GM19328 (cell line): ENCODE data around the gene NAGLU.
A peak's percentile ranks its signal among the peaks of the same experiment; 100 is the strongest.
"Not testable (repeated sequence)": the region's sequence is repeated elsewhere in the genome, so short reads cannot be mapped to it uniquely, and the experiment has no call there.

Experiments
- ATAC-seq: cut with Tn5 transposase; IDR thresholded peaks from one replicate; pipeline ENCODE4 v1.9.1; 2021; ENCODE audit warnings: mild to moderate bottlenecking, moderate library complexity; ENCODE audit not compliant: unreplicated experiment

The NAGLU gene

DNA sequence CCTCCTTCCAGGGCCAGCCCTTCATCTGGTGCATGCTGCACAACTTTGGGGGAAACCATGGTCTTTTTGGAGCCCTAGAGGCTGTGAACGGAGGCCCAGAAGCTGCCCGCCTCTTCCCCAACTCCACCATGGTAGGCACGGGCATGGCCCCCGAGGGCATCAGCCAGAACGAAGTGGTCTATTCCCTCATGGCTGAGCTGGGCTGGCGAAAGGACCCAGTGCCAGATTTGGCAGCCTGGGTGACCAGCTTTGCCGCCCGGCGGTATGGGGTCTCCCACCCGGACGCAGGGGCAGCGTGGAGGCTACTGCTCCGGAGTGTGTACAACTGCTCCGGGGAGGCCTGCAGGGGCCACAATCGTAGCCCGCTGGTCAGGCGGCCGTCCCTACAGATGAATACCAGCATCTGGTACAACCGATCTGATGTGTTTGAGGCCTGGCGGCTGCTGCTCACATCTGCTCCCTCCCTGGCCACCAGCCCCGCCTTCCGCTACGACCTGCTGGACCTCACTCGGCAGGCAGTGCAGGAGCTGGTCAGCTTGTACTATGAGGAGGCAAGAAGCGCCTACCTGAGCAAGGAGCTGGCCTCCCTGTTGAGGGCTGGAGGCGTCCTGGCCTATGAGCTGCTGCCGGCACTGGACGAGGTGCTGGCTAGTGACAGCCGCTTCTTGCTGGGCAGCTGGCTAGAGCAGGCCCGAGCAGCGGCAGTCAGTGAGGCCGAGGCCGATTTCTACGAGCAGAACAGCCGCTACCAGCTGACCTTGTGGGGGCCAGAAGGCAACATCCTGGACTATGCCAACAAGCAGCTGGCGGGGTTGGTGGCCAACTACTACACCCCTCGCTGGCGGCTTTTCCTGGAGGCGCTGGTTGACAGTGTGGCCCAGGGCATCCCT, 7.4 kb downstream of the NAGLU start:
- no peak for ATAC-seq

DNA sequence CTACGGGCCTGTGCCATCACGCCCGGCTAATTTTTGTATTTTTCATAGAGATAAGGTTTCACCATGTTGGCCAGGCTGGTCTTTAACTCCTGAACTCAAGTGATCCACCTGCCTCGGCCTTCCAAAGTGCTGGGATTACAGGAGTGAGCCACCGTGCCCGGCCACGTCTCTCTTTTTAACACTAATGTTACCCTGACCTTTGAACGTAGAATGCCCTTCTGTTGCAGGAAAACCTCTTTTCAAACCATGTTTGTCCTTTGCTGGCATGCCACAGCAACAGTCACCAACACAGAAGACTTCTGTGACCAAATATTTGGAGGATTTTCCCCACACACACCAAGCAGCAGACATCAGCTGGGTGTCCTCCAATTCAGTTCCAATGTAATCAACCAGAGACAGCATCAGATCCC, 8.8 kb downstream of the NAGLU start:
- no peak for ATAC-seq

- ATAC-seq, result not testable (repeated sequence)
Observed at GRCh38 chr17:42545755-42546505, 9.9 kb downstream of the NAGLU start.

- no peak for ATAC-seq
Observed at GRCh38 chr17:42547001-42547461, 11.0 kb downstream of the NAGLU start.

DNA sequence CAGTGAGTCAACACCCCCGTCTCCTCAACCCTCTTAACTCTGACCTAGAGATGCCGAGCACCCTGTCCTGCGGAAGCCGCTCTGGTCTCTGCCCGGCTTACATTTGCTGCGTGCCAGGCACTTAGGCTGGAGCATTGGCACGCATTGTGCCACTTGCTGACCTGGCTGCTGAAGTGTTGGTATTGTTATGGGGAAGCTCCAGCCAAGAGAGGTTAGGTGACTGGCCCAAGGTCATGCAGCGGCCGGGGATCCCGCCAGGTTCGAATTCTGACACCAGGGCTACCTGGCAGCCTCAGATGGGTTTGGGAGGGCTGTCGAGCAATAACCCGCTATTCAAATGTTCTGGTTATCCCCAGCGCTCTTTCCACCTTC, 11.6 kb downstream of the NAGLU start:
- no peak for ATAC-seq

DNA sequence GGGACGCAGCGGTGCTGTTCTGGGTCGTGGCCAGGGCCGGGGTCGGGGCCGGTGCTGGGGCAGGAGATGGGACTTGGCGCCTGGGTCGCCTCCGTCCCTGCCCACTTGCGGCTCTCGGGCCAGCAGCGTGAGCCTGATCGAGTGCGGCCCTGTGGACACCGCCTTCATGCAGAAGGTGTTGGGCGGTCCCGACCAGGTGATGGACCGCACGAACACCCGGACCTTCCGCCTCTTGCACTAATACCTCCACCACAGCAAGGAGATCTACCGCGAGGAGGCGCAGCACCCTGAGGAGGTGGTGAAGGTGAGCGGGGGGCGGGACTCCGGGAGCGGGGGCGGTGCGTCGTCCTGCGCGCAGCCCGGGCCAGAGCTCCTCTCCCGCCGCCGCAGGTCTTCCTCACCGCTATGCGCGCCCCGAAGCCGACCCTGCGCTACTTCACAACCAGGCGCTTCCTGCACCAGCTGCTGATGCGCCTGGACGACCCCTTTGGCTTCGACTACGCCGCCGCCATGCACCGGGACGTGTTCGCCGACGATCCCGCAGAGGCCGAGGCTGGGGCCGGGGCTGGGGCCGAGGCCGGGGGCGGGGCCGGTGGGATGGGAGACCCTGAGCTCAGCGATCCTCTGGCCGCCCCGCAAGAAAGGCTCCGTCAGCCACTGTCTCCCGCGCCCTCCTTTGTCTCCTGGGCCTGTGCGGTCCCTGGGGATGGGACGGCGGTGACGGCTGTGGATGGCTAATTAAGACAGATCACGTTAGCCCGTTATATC, 12.2 kb downstream of the NAGLU start:
- ATAC-seq, result peak; percentile 60

DNA sequence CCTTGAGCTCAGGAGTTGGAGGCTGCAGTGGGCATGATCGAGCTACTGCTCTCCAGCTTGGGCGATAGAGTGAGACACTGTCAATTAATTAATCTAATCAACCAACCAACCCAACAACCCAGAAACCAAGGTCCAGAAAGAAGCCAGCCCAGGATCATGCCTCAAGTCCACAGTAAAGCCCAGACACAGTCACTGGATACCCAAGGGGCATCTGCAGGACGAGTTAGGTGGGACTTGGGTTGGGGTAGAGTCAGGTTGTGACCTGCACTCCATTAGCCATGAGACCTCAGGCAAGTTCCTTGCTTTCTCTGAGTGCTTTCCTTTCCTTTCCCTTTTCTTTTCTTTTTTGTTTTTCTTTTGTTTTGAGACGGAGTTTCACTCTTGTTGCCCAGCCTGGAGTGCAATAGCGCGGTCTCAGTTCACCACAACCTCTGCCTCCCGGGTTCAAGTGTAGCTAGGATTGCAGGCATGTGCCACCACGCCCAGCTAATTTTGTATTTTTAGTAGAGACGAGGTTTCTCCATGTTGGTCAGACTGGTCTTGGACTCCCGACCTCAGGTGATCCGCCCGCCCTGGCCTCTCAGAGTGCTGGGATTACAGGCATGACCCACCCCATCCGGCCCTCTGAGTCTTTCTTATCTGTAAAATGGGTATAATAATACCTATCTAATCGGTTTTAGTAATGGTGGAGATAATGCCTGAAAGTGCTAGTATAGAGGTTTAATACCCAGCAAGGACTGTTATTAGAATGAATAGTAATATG, 13.1 kb downstream of the NAGLU start:
- ATAC-seq, result no peak

GRCh38 chr17:42552736-42553135, 16.7 kb downstream of the NAGLU start, which contains the start of gene HSD17B1:
Gene HSD17B1 (plus strand): TSS chr17:42552923. CDS start chr17:42552934, 11 bp downstream.
- not testable (repeated sequence) for ATAC-seq

DNA sequence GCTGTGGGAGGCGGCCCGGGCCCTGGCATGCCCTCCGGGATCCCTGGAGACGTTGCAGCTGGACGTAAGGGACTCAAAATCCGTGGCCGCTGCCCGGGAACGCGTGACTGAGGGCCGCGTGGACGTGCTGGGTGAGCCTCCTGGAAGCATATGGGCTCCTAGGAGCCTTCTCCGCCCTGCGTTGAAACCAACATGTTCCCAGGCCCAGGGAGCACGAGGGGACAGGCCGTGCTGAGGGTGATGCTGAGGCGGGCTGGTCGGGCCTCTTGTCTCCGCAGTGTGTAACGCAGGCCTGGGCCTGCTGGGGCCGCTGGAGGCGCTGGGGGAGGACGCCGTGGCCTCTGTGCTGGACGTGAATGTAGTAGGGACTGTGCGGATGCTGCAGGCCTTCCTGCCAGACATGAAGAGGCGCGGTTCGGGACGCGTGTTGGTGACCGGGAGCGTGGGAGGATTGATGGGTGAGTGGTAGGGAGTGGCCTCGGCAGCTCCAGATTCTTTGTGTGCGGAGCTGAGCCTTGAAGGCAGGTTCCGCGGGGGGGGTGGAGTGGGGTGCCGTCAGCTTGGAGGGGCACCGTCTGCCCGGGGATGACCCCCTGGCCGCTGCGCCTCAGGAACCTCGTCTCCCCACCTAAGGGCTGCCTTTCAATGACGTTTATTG, 17.2 kb downstream of the NAGLU start:
- no peak for ATAC-seq

DNA sequence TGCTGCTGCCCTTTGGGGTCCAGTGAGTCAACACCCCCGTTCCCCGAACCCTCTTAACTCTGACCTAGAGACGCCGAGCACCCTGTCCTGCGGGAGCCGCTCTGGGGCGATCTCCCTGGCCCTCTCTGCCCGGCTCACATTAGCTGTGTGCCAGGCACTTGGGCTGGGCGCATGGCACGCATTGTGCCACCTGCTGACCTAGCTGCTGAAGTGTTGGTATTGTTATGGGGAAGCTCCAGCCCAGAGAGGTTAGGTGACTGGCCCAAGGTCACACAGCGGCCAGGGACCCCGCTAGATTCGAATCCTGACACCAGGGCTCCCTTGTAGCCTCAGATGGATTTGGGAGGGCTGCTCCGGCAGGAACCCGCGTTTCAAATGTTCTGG, 17.8 kb downstream of the NAGLU start:
- ATAC-seq, result no peak

DNA sequence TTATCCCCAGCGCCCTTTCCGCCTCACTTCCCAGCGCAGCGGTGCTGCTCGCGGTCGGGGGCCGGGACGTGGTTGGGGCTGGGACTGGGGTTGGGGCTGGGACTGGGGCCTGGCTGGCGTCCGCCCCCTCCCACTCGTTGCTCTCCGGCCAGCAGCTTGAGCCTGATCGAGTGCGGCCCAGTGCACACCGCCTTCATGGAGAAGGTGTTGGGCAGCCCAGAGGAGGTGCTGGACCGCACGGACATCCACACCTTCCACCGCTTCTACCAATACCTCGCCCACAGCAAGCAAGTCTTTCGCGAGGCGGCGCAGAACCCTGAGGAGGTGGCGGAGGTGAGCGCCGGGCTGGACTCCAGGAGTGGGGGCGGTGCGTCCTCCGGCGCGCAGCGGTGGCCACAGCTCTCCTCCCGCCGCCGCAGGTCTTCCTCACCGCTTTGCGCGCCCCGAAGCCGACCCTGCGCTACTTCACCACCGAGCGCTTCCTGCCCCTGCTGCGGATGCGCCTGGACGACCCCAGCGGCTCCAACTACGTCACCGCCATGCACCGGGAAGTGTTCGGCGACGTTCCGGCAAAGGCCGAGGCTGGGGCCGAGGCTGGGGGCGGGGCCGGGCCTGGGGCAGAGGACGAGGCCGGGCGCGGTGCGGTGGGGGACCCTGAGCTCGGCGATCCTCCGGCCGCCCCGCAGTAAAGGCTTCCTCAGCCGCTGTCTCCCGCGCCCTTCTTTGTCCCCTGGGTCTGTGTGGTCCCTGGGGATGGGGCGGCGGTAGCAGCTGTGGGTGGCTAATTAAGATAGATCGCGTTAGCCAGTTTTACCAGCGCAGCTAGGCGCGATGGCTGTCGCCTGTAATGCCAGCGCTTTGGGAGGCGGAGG, 18.4 kb downstream of the NAGLU start:
- no peak for ATAC-seq

DNA sequence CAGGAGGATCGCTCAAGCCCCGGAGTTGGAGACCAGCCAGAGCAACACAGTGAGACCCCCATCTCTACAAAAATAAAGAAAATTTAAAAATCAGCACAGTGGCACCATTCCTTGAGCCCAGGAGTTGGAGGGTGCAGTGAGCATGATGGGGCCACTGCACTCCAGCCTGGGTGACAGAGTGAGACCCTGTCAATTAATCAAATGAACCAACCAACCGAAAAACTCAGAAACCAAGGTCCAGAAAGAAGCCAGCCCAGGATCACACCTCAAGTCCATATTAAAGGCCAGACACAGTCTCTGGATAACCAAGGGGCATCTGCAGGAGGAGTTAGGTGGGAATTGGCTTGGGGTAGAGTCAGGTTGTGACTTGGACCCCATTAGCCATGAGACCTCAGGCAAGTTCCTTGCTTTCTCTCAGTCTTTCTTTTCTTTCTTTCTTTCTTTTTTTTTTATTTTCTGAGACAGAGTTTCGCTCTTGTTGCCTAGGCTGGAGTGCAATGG, 19.1 kb downstream of the NAGLU start:
- ATAC-seq, result no peak

DNA sequence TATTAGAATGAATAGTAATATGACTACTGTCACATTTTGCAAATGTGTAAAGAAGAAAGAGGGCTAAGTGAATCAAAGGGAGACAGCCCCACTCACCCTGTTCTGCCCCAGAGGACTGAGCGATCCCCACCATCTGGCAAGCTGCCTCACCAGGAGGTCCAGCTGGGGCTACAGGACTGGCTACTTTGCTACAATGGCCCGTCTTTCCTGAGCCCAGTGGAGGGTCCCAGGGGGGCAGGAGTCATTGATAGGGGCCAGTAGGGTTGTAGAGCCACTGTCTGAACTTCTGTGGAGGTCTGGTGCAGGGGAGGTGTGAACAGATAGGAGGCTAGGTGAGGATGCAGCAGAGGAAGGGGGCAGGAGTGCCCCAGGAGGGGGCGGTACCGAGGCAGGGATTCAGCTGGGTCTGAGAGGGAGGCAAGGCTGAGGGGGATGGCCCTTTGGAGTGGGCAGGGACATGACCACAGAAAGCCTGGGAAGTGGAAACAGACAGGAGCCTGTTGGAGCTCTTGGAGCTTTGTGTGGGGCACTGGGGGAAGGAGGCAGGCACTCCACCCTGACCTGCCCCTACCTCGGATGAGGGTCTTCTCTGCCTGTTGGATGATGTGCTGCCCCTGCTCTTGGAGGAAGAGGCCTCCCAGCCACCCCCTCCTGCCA, 20.0 kb downstream of the NAGLU start:
- ATAC-seq, result not testable (repeated sequence)

- no peak for ATAC-seq
Observed at GRCh38 chr17:42559075-42559474, 23.0 kb downstream of the NAGLU start.

DNA sequence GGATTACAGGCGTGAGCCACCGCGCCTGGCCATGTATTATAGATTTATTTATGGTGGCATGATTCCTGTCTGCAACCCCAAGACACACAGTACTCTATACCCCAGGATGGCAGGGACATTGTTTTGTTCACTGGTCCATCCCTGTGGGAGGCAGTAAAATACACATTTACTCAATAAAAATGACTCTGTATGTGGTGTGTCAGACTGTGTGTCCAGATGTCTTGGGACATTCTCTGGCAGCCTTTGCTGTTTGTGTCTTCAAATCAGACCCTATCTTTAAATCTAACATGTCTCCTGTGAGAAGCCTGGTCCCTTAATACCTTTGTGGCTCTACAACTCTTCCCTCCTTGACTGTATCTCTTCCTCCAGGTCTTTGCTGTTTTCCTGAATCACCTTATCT, 24.2 kb downstream of the NAGLU start:
- ATAC-seq, result no peak

DNA sequence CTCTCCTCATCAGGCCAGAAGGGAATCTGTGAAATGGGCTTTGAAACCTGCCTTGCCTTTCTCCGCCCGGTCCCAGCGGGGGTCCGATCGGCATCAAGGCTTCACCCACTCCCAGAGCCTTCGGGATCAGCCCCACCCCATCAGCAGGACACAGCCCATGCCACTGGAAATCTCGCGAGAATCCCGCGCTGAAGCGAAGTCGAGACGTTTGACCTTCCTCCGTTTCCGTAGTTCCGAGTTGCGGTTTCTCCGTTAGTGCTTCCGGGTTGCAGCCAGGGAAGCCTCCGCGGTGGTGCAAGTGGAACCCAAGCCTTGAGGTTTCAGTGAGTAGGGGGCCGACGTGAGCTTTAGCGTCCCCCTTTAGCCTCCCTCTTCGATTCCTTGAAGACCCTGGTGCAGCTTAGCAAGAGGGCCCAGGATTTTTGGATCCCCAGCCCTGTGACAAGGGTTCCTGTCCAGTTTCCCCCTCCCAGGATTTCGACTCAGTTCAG, 25.9 kb downstream of the NAGLU start, which contains the start of gene COASY:
TSS of gene COASY (plus strand) at position 252 of the 491 bp plus-strand sequence. CDS start 475 bp downstream, outside the sequence.
- peak; percentile 55 for ATAC-seq

DNA sequence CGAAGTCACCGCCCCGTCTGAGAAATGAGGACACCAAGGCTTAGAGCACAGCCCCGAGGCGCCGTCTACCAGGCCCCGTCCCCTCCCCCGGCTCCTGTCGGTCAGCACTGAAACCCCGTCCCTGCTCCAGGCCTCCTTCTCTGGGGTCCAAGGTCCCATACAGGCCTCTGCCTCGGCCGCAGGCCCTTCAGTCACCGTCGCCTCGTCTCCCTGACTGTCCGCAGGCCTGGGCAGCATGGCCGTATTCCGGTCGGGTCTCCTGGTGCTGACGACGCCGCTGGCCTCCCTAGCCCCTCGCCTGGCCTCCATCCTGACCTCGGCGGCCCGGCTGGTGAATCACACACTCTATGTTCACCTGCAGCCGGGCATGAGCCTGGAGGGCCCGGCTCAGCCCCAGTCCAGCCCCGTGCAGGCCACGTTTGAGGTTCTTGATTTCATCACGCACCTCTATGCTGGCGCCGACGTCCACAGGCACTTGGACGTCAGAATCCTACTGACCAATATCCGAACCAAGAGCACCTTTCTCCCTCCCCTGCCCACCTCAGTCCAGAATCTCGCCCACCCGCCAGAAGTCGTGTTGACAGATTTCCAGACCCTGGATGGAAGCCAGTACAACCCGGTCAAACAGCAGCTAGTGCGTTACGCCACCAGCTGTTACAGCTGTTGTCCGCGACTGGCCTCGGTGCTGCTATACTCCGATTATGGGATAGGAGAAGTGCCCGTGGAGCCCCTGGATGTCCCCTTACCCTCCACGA, 26.5 kb downstream of the NAGLU start:
- no peak for ATAC-seq
